Activated CD4-positive, alpha-beta T cell treated with anti-CD3 and anti-CD28 coated beads for 36 hours (primary cell): Measurements from ENCODE around the gene FRMD8. TPM values are rescaled to one million over a fixed set of nuclear protein-coding genes. Genes with fewer than 3 reads are reported as not detected.
A peak's percentile ranks its signal among the peaks of the same experiment; 100 is the strongest.

ENCODE experiments used
- ATAC-seq: fragments of 200-7000 bp; cut with Tn5 transposase; one replicate; pipeline ENCODE4 v1.10.0; 2021; ENCODE audit warnings: mild to moderate bottlenecking, moderate library complexity
- CTCF ChIA-PET: fragments of 350-600 bp; sonication (Branson Sonifier 250); formaldehyde crosslinking; loops from one replicate; lab custom pipeline; 2021; ENCODE audit warnings: antibody characterized with exemption; lab: Charles Lee
- POLR2A ChIA-PET: fragments of 350-600 bp; sonication (Branson Sonifier 250); formaldehyde crosslinking; loops from one replicate; lab custom pipeline; 2021; ENCODE audit warnings: antibody characterized with exemption, inconsistent platforms; lab: Charles Lee
- DNase-seq: peaks from one replicate; pipeline ENCODE4 v3.0.0-alpha.2; 2020
- H3K27ac Mint-ChIP-seq: one replicate; pipeline ENCODE4 v1.8.0; 2021; ENCODE audit warnings: mixed read lengths
- H3K27me3 Mint-ChIP-seq: one replicate; pipeline ENCODE4 v1.8.0; 2021; ENCODE audit warnings: mixed read lengths
- H3K36me3 Mint-ChIP-seq: one replicate; pipeline ENCODE4 v1.8.0; 2021; ENCODE audit warnings: low read depth, mixed read lengths
- H3K4me1 Mint-ChIP-seq: one replicate; pipeline ENCODE4 v1.8.0; 2021; ENCODE audit warnings: mixed read lengths
- H3K4me3 Mint-ChIP-seq: one replicate; pipeline ENCODE4 v1.8.0; 2021; ENCODE audit warnings: mild to moderate bottlenecking, moderate library complexity, mixed read lengths
- H3K9me3 Mint-ChIP-seq: one replicate; pipeline ENCODE4 v1.8.0; 2021; ENCODE audit warnings: low read depth, mixed read lengths
- intact Hi-C, 2 experiments: fragments of 100-400 bp; cut with DNase I in 1 of 2; cut with micrococcal nuclease in 1 of 2; formaldehyde crosslinking; loops; one replicate each; pipeline versions ENCODE4 v1.14.2 to v1.15.1; 2022 to 2024; cut with DNase I, micrococcal nuclease
- total RNA-seq, 2 experiments: library from RNA; stranded (reverse); gene quantifications; one replicate each; pipeline ENCODE4 v1.2.3, GENCODE V29; 2021

FRMD8 gene
- total RNA-seq, 2 experiments from 2014 or later, result 32.7 to 37.5 TPM

DNA sequence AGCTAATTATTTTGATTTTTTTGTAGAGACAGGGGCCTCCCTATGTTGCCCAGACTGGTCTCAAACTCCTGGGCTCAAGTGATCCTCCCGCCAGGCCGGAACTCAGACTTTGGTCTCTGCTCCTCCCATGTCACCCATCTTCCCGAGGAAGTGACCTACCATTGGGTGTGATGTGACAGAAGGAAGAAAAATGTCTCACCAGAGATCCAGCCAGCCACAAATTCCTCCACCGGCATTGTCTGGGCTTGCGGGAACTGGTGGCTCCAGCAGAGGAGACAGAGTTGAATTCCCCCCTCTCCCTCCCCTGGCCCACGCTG is 4.8 kb upstream of the FRMD8 start:
- Mint-ChIP-seq H3K9me3 (no peaks in the 10 kb centered on the region), H3K4me1 (peaks cover 37% of the 10 kb centered on the region), H3K36me3 (no peaks in the 10 kb centered on the region)

DNA sequence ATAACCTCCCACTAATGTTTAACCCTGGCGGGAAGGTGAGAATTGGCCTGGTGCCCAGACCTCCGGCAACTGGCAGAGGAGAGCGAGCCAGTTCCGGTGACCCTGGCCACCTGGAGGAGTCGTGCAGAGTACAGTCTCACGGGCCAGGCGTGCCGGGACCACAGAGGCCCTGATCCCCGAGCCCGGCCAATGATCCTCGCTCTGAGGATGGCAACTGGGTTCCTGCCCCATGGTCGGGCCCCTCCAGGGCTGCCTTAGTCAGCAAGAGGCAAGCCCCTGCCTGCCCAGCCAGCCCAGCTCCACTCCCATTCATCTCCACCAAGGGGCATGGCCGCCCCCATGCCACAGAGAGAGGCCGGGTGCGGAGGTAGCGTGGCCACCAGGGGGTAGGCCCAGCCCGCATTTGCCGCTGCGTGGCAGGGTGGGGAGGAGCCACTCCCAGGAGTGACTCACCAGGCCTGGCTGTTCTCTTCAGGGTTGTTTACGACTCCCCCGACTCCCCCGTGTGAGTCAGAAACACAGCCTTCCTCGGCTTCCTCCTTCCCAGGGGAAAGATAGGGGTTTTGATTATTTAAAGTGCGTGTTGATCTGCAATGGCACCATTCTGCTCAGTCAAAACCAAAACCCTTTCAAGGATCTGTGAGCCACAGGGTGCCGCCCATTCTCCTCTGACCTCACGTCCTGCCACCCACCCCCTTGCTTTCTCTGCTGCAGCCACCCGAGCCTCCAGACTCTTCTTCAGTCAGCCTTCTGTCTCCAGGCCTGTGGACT is 4.2 kb upstream of the FRMD8 start, which contains the start of gene SLC25A45:
Gene SLC25A45, minus strand, starts transcription at position 614 of the 771 bp plus-strand sequence. CDS start 695 bp downstream, outside the sequence.
- peak; percentile 84 for ATAC-seq
- Mint-ChIP-seq H3K27ac (peak within 1 kb of the TSS; percentile 97), H3K9me3 (no peaks in the 10 kb centered on the region), H3K4me3 (peak within 1 kb of the TSS; percentile 78), H3K36me3 (no peaks in the 10 kb centered on the region), H3K27me3 (no peaks in the 10 kb centered on the region), H3K4me1 (peaks cover 37% of the 10 kb centered on the region)
- ChIA-PET CTCF (interaction anchor here (0.7 to 1.8 kb wide), 10 partner anchors 20 to 128 kb away, joined by 3 to 6 read pairs (median 4); no protein-coding TSS in a partner anchor), POLR2A (interaction anchor here (0.6 to 3.0 kb wide), 9 partner anchors 36 to 231 kb away, joined by 3 to 25 read pairs (median 4); partner anchors contain the start of genes NEAT1 and POLA2)
- DNase-seq, result peak; percentile 97
- intact Hi-C loops, result loop anchor here (1.0 to 5.0 kb wide), 19 partner anchors 15 to 885 kb away; partner anchors contain the start of genes PCNX3 (in 2 of the 2), ZNRD2 (in 2 of the 2), FAM89B (in 1 of the 2) and RAB1B (in 1 of the 2)

More for the DNA sequence above, 4.8 kb upstream of the FRMD8 start:
- ChIA-PET CTCF (interaction anchor here (0.7 to 1.2 kb wide), 9 partner anchors 19 to 129 kb away, joined by 3 to 6 read pairs (median 3); no protein-coding TSS in a partner anchor), POLR2A (interaction anchor here (0.6 to 3.0 kb wide), 11 partner anchors 36 to 1831 kb away, joined by 3 to 25 read pairs (median 4); partner anchors contain the start of genes NEAT1 and POLA2)
- Mint-ChIP-seq H3K4me3 (peak overlapping the region; percentile 78), H3K27me3 (no peaks in the 10 kb centered on the region), H3K27ac (peak overlapping the region; percentile 97)
- DNase-seq, result no peak
- peak; percentile 3 for ATAC-seq
- intact Hi-C loops, result loop anchor here (1.0 to 5.0 kb wide), 19 partner anchors 15 to 886 kb away; partner anchors contain the start of genes PCNX3 (in 2 of the 2), ZNRD2 (in 2 of the 2), FAM89B (in 1 of the 2) and RAB1B (in 1 of the 2)

DNA sequence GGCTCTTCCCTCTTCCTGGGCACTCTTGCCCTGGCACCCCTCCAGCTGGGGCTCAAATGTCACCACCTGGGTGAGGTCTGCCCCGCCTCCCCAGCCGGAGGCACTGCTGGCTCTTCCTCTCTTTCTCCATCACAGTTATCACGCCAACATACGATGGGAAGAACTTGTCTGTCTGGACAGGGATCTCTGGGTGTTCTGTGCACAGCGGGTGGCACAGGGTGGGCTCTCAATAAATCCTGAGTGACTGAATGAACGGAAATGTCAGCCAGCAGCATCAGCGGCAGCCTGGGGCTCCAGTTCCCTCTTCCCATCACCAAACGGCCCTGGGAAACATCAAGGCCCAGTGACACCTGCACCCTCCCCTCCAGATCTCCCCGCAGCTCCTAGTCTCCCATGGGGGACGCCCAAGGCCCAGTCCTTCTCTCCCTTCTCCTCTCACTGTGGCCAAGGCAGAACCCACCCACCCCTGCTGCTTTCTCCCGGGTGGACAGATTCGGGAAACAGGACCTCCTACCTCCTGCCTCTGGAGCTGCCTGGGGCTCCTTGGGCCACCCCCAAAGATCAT is 3.6 kb upstream of the FRMD8 start:
- intact Hi-C loops, result loop anchor here (1.0 to 5.0 kb wide), 19 partner anchors 16 to 884 kb away; partner anchors contain the start of genes PCNX3 (in 2 of the 2), ZNRD2 (in 2 of the 2), FAM89B (in 1 of the 2) and RAB1B (in 1 of the 2)
- H3K4me1 Mint-ChIP-seq, result peaks cover 40% of the 10 kb centered on the region
- ChIA-PET CTCF (interaction anchor here (1.0 to 1.8 kb wide), 5 partner anchors 37 to 127 kb away, joined by 3 to 4 read pairs (median 4); no protein-coding TSS in a partner anchor), POLR2A (interaction anchor here (0.7 to 3.0 kb wide), 7 partner anchors 39 to 230 kb away, joined by 3 to 25 read pairs (median 6); partner anchors contain the start of genes NEAT1 and POLA2)
- H3K4me3 Mint-ChIP-seq, result peak overlapping the region; percentile 78
- no peaks in the 10 kb centered on the region for H3K27me3 Mint-ChIP-seq
- no peaks in the 10 kb centered on the region for H3K9me3 Mint-ChIP-seq
- DNase-seq (no peak), ATAC-seq (no peak)
- H3K27ac Mint-ChIP-seq, result peak overlapping the region; percentile 97
- H3K36me3 Mint-ChIP-seq, result no peaks in the 10 kb centered on the region

DNA sequence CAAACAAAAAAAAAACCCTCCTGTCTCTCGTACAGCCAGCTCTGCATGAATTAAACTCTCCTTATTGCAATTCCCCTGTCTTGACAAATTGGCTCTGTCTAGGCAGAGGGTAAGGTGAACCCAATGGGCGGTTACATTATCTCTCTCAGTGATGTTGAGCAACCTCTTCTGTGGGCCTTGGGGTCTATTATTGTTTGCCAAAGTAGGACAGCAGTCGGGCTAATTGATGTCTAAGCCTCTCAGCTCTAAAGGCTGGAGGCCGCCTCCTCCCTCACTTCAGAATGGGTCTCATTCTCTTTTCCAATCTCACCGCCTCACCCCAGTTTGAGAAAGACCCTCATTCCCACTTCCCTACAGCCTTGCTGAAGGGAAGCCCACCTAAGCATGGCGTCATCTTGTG is 2.7 kb upstream of the FRMD8 start:
- Mint-ChIP-seq H3K27ac (peak overlapping the region; percentile 97), H3K4me1 (peaks cover 49% of the 10 kb centered on the region), H3K9me3 (no peaks in the 10 kb centered on the region), H3K27me3 (no peaks in the 10 kb centered on the region), H3K4me3 (peak overlapping the region; percentile 78), H3K36me3 (peaks cover 6% of the 10 kb centered on the region)
- ATAC-seq, result no peak
- intact Hi-C loops, result loop anchor here (2.0 to 5.0 kb wide), 5 partner anchors 17 to 884 kb away; partner anchors contain the start of genes FAM89B (in 1 of the 2), RAB1B (in 1 of the 2), SF1 (in 1 of the 2) and ZNRD2 (in 1 of the 2)
- ChIA-PET CTCF (interaction anchor here (0.6 to 1.8 kb wide), 4 partner anchors 36 to 126 kb away, joined by 3 to 4 read pairs (median 4); no protein-coding TSS in a partner anchor), POLR2A (interaction anchor here (0.7 to 3.0 kb wide), 4 partner anchors 38 to 116 kb away, joined by 3 to 25 read pairs (median 10); partner anchors contain the start of gene NEAT1)
- no peak for DNase-seq

DNA sequence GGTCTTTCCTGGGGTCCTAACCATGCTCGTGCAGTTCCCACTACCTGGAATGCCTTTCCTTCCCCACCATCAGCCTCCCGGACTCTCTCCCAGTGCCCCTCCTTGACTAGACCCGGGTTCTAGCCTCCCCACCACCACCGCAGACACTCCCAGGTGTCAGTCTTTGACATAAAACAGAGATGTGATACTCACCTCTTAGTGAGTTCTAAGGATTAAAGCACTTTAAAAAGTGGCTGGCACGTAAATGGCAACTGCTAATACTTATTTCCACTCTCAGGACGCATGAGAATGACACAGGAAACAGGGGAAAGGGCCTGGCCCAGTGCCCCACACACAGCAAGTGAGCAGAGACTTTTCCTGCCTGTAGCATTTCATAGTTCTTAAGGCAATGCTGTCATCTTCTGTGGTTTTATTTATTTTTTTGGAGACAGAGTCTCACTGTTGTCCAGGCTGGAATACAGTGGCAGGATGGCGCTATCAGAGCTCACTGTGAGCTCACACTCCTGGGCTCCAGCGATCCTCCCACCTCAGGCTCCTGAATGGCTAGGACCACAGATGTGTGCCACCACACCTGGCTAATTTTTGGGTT is 2.0 kb upstream of the FRMD8 start:
- H3K27me3 Mint-ChIP-seq, result no peaks in the 10 kb centered on the region
- CTCF ChIA-PET, result interaction anchor here (1.0 to 1.1 kb wide), 2 partner anchors 55 to 125 kb away, joined by 3 read pairs; no protein-coding TSS in a partner anchor

DNA sequence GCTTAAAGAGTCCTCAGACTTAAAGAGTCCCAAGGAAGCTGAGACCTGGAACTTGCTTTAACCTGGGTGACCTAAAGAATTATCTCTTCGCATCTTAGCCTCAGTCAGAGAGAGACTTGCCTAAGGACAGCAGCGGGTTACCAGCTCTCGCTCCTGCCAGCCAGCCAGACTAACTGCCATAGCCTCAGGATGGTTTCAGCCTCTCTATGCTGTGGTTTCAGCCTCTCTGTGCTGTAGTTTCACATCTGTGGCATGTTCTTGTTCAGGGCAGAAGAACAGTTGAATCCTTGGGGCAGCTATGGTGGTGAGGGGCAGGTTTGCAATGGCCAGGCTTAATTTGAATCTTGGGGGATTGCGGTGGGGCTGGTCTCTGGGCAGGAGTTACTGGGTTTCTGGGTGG is 2.3 kb downstream of the FRMD8 start:
- intact Hi-C loops, result no loop called here
- DNase-seq, result no peak

More for the DNA sequence above, 2.0 kb upstream of the FRMD8 start:
- POLR2A ChIA-PET, result interaction anchor here (1.1 to 2.7 kb wide), 3 partner anchors 37 to 116 kb away, joined by 3 to 25 read pairs (median 4); partner anchors contain the start of gene NEAT1
- peak; percentile 47 for DNase-seq
- H3K4me3 Mint-ChIP-seq, result peak overlapping the region; percentile 78
- peaks cover 10% of the 10 kb centered on the region for H3K36me3 Mint-ChIP-seq
- intact Hi-C loops, result loop anchor here (5.0 kb wide), 2 partner anchors 188 to 883 kb away; partner anchors contain the start of genes FAM89B (in 1 of the 2), RAB1B (in 1 of the 2) and ZNRD2 (in 1 of the 2)
- H3K9me3 Mint-ChIP-seq, result no peaks in the 10 kb centered on the region
- no peak for ATAC-seq
- peaks cover 54% of the 10 kb centered on the region for H3K4me1 Mint-ChIP-seq
- H3K27ac Mint-ChIP-seq, result peak overlapping the region; percentile 97

DNA sequence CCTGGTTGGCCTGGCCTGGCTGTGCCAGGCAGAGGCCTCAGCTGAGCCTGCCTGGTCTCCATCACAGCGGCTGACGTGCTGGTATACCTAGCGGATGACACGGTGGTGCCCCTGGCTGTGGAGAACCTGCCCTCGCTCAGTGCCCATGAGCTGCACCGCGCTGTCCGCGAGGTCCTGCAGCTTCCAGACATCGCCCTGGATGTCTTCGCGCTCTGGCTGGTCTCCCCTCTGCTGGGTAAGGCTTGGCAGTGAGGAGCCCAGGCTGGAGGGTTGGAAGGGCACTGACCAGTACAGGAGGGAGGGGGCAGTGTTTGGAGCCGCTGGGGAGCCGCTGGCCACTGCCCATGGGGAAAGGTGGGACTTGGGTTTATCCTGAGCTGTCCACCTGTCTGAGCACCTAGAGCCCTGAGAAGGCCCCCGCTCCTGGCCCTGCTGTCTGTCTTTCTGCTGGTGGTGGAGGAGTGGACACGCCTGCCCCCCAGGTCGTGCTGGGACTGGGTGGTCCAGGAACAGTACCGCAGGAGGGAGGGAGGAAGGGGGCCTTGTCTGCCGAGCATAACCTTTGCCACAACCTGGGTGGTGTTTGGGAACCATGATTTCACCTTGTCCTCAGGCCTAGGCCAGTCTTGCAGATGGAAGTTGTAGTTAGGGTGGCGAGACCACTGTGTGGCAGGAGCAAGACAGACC is 3.0 kb downstream of the FRMD8 start:
- CTCF ChIA-PET, result interaction anchor here (0.6 to 4.0 kb wide), 2 partner anchors 27 to 543 kb away, joined by 3 to 27 read pairs; no protein-coding TSS in a partner anchor
- Mint-ChIP-seq H3K4me1 (peaks cover 57% of the 10 kb centered on the region), H3K36me3 (peaks cover 19% of the 10 kb centered on the region), H3K27ac (peak overlapping the region; percentile 25), H3K9me3 (no peaks in the 10 kb centered on the region), H3K4me3 (no peak overlapping the region), H3K27me3 (no peaks in the 10 kb centered on the region)
- ATAC-seq (no peak), DNase-seq (no peak)
- intact Hi-C loops, result no loop called here
- POLR2A ChIA-PET, result interaction anchor here (1.3 kb wide), 1 partner anchor 26 kb away, joined by 3 read pairs; no protein-coding TSS in a partner anchor

More for the DNA sequence above, 2.3 kb downstream of the FRMD8 start:
- H3K4me1 Mint-ChIP-seq, result peaks cover 64% of the 10 kb centered on the region
- ChIA-PET POLR2A (interaction anchor here (0.6 to 1.3 kb wide), 2 partner anchors 27 to 119 kb away, joined by 3 read pairs; no protein-coding TSS in a partner anchor), CTCF (interaction anchor here (1.0 to 4.0 kb wide), 4 partner anchors 27 to 122 kb away, joined by 3 to 27 read pairs (median 3); no protein-coding TSS in a partner anchor)
- H3K36me3 Mint-ChIP-seq, result peaks cover 19% of the 10 kb centered on the region
- peak overlapping the region; percentile 2 for H3K27ac Mint-ChIP-seq
- no peaks in the 10 kb centered on the region for H3K27me3 Mint-ChIP-seq
- no peak for ATAC-seq
- H3K9me3 Mint-ChIP-seq, result no peaks in the 10 kb centered on the region
- H3K4me3 Mint-ChIP-seq, result peak overlapping the region; percentile 90

DNA sequence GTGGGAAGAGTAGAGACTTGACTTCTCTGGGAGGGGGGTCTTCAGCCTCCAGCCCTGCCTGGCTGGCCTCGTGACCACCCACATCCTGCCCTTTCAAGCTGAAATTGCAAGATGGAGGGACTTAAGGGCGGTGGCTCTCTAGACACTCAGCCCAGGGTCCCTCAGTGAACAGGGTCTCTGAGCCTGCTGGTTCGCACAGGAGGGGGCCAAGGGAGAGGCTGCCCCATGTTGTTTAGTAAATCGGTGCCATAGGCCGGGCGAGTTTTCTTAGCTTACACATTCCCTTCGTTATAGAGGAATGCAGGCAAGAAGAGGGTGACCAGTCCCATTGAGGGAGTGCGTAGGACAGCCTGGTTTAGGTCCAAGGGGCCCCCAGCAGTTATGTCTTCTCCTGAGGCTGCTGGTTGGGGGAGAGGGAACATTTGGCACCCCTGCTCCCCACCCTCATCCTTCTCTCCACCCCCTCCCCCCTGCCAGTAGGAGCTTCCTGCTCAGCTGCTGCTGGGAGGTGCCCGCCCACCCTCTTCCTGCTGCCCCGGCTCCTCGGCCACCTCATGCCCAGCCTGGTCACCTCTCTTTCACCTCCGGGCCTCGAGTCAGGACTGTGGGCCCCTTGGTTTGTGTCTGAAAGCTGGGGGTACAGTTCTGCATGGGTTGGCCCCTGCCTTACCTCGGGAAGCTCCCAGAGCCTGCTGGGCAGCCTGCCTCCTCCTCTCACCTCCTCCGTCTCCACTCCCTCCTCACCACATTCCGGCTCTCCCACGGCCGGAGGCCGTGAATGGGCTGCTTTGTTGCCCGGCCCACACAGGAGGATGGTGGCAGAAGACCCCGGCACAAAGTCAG is 3.9 kb downstream of the FRMD8 start:
- no peak for ATAC-seq
- POLR2A ChIA-PET, result no interaction called here
- Mint-ChIP-seq H3K36me3 (peaks cover 19% of the 10 kb centered on the region), H3K4me1 (peaks cover 48% of the 10 kb centered on the region), H3K9me3 (no peaks in the 10 kb centered on the region), H3K4me3 (no peak overlapping the region), H3K27ac (peak overlapping the region; percentile 25), H3K27me3 (no peaks in the 10 kb centered on the region)
- intact Hi-C loops, result no loop called here
- no peak for DNase-seq
- CTCF ChIA-PET, result interaction anchor here (4.0 kb wide), 1 partner anchor 26 kb away, joined by 27 read pairs; no protein-coding TSS in a partner anchor

DNA sequence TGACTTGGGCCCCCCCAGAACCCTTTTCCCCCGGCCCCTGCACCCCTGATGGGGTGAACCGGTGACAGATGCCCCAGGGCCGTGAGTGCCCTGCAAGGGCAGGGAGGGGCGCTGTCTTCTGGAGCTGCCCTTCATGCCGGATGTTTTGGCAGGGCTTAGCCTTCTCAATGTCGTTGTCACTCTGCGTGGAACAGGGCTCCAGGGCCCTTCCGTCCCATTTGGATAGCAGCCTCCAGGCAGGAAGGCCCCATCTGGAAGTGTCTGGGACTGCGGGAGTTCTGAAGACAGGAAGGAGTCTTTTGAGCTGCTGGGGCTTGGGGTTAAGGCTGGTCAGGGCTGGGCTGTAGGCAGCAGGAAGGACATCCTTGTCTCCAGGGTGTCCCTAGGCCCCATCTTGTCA is 4.6 kb downstream of the FRMD8 start:
- no peaks in the 10 kb centered on the region for H3K9me3 Mint-ChIP-seq
- no peaks in the 10 kb centered on the region for H3K27me3 Mint-ChIP-seq
- H3K4me1 Mint-ChIP-seq, result peaks cover 41% of the 10 kb centered on the region
- peaks cover 19% of the 10 kb centered on the region for H3K36me3 Mint-ChIP-seq
- ChIA-PET CTCF (no interaction called here), POLR2A (no interaction called here)
- intact Hi-C loops, result no loop called here
- H3K4me3 Mint-ChIP-seq, result no peak overlapping the region
- H3K27ac Mint-ChIP-seq, result no peak overlapping the region
- no peak for ATAC-seq
- no peak for DNase-seq
